H1 (cell line): ENCODE results near the gene ZKSCAN1. TPM values are rescaled to one million over a fixed set of nuclear protein-coding genes. Genes with fewer than 3 reads are reported as not detected.

Experiments used
- CTCF ChIA-PET: fragments of 300-600 bp; sonication (Branson Sonifier 250); formaldehyde crosslinking; loops from one replicate; lab custom pipeline; 2021; ENCODE audit not compliant: partially characterized antibody; lab: Charles Lee
- POLR2A ChIA-PET: fragments of 300-600 bp; sonication (Branson Sonifier 250); formaldehyde crosslinking; loops from one replicate; lab custom pipeline; 2021; ENCODE audit warnings: inconsistent platforms; ENCODE audit not compliant: partially characterized antibody; lab: Charles Lee
- DNase-seq, 2 experiments: peaks; one replicate each; pipeline versions ENCODE4 v3.0.0 to v3.0.0-alpha.2; 2010 to 2022; ENCODE audit warnings: low spot score in 2 of 2, low read depth in 1 of 2, mixed read lengths in 1 of 2
- FAIRE-seq: peaks from 2 replicates; lab custom pipeline; 2011; peaks lifted over from hg19 to GRCh38; lab: Jason Lieb, UNC
- H2AFZ ChIP-seq: 2 replicates; pipeline ENCODE4 v1.8.1; 2012; ENCODE audit warnings: low read length, inconsistent platforms
- H2AK5ac ChIP-seq: 2 replicates; pipeline ENCODE4 v1.6.1; 2013; ENCODE audit warnings: low read depth, low read length
- H2BK120ac ChIP-seq: replicated peaks from 2 replicates; pipeline ENCODE3; 2013; ENCODE audit warnings: low read depth, low read length, inconsistent platforms
- H2BK12ac ChIP-seq: 2 replicates; pipeline ENCODE4 v1.6.1; 2013; ENCODE audit warnings: low read depth, low read length
- H2BK15ac ChIP-seq: 2 replicates; pipeline ENCODE4 v1.6.1; 2013; ENCODE audit warnings: low read length
- H2BK20ac ChIP-seq: 2 replicates; pipeline ENCODE4 v1.6.1; 2013; ENCODE audit warnings: low read length
- H2BK5ac ChIP-seq: 2 replicates; pipeline ENCODE4 v1.6.1; 2013; ENCODE audit warnings: low read depth, low read length
- H3K14ac ChIP-seq: 2 replicates; pipeline ENCODE4 v1.6.1; 2013; ENCODE audit warnings: inconsistent platforms; ENCODE audit not compliant: insufficient read length
- H3K18ac ChIP-seq: 2 replicates; pipeline ENCODE4 v1.6.1; 2013; ENCODE audit warnings: low read length; ENCODE audit errors: extremely low read depth
- H3K23ac ChIP-seq: 2 replicates; pipeline ENCODE4 v1.6.1; 2013; ENCODE audit warnings: inconsistent platforms; ENCODE audit not compliant: insufficient read length
- H3K23me2 ChIP-seq: 2 replicates; pipeline ENCODE4 v1.6.1; 2013; ENCODE audit warnings: low read depth, low read length
- H3K27ac ChIP-seq: 2 replicates; pipeline ENCODE4 v1.6.1; 2011; ENCODE audit warnings: low read depth, low read length, inconsistent platforms
- H3K27me3 ChIP-seq, 4 experiments: replicated peaks in 1 of 4; 1 replicate in 1 of 4; 2 replicates in 3 of 4; pipeline versions ENCODE4 v1.6.1 to v1.8.1; 2011 to 2013; ENCODE audit warnings: low read length in 3 of 4, mild to moderate bottlenecking in 3 of 4, inconsistent platforms in 2 of 4, mixed read lengths in 2 of 4, moderate library complexity in 1 of 4; ENCODE audit not compliant: control insufficient read depth in 3 of 4, insufficient read depth in 3 of 4; ENCODE audit errors: extremely low read depth in 1 of 4
- H3K36me3 ChIP-seq, 4 experiments: 2 replicates each; pipeline versions ENCODE4 v1.6.1 to v1.8.1; 2011 to 2013; ENCODE audit warnings: mild to moderate bottlenecking in 4 of 4, low read length in 3 of 4, moderate library complexity in 2 of 4, control low read depth in 1 of 4, inconsistent platforms in 1 of 4; ENCODE audit not compliant: insufficient read depth in 4 of 4, control insufficient read depth in 2 of 4
- H3K4ac ChIP-seq: replicated peaks from 2 replicates; pipeline ENCODE3; 2013; ENCODE audit warnings: low read length, low read depth, mixed read lengths, inconsistent platforms; ENCODE audit not compliant: insufficient read length
- H3K4me1 ChIP-seq, 4 experiments: replicated peaks in 1 of 4; 1 replicate in 1 of 4; 2 replicates in 3 of 4; pipeline versions ENCODE4 v1.6.1 to v1.8.1; 2011 to 2013; ENCODE audit warnings: low read length in 3 of 4, inconsistent platforms in 2 of 4, mixed read lengths in 1 of 4; ENCODE audit not compliant: insufficient read depth in 4 of 4, control insufficient read depth in 3 of 4
- H3K4me2 ChIP-seq, 2 experiments: 2 replicates each; pipeline versions ENCODE4 v1.6.1 to v1.8.1; 2011 to 2013; ENCODE audit warnings: low read depth in 2 of 2, low read length in 2 of 2, control low read depth in 1 of 2, inconsistent platforms in 1 of 2, mild to moderate bottlenecking in 1 of 2; ENCODE audit not compliant: insufficient read depth in 1 of 2
- H3K4me3 ChIP-seq, 4 experiments: fragments of 200-600, 300-600 bp in 1 of 4; sonication (generic), shearing (Covaris generic), sonication (Bioruptor Twin) in 1 of 4; 2 replicates each; pipeline versions ENCODE4 v1.5.1 to v1.8.1; 2011 to 2016; ENCODE audit warnings: low read length in 4 of 4, low read depth in 3 of 4, control low read depth in 2 of 4, inconsistent platforms in 2 of 4, mild to moderate bottlenecking in 2 of 4, mixed read lengths in 1 of 4, moderate library complexity in 1 of 4; ENCODE audit not compliant: insufficient read depth in 2 of 4; ENCODE audit errors: extremely low read depth in 1 of 4
- H3K56ac ChIP-seq: replicated peaks from 2 replicates; pipeline ENCODE3; 2013; ENCODE audit warnings: low read depth, mild to moderate bottlenecking, mixed read lengths, low read length, inconsistent platforms; ENCODE audit not compliant: insufficient read length
- H3K79me1 ChIP-seq: 2 replicates; pipeline ENCODE4 v1.6.1; 2013; ENCODE audit warnings: low read depth, low read length, control low read depth
- H3K79me2 ChIP-seq, 2 experiments: 2 replicates each; pipeline versions ENCODE4 v1.6.1 to v1.8.1; 2012 to 2013; ENCODE audit warnings: low read length in 2 of 2, mild to moderate bottlenecking in 2 of 2, inconsistent platforms in 1 of 2; ENCODE audit not compliant: insufficient read depth in 2 of 2, control insufficient read depth in 1 of 2
- H3K9ac ChIP-seq, 4 experiments: replicated peaks in 1 of 4; 1 replicate in 1 of 4; 2 replicates in 3 of 4; pipeline versions ENCODE4 v1.6.1 to v1.8.1; 2011 to 2013; ENCODE audit warnings: low read depth in 3 of 4, low read length in 3 of 4, control low read depth in 2 of 4, mild to moderate bottlenecking in 2 of 4, moderate library complexity in 2 of 4, inconsistent platforms in 1 of 4; ENCODE audit errors: extremely low read depth in 1 of 4
- H3K9me3 ChIP-seq, 2 experiments: 2 replicates each; pipeline versions ENCODE4 v1.6.1 to v1.8.1; 2012 to 2013; ENCODE audit warnings: mild to moderate bottlenecking in 2 of 2, moderate library complexity in 2 of 2, control low read depth in 1 of 2, inconsistent platforms in 1 of 2, low read depth in 1 of 2, low read length in 1 of 2, mixed read lengths in 1 of 2; ENCODE audit not compliant: insufficient read depth in 2 of 2
- H4K20me1 ChIP-seq, 2 experiments: replicated peaks in 1 of 2; 2 replicates each; pipeline versions ENCODE3 to v1.8.1; 2011 to 2013; ENCODE audit warnings: inconsistent platforms in 2 of 2, low read length in 2 of 2, mild to moderate bottlenecking in 1 of 2; ENCODE audit not compliant: insufficient read depth in 2 of 2, control insufficient read depth in 1 of 2
- H4K5ac ChIP-seq: 2 replicates; pipeline ENCODE4 v1.6.1; 2013; ENCODE audit warnings: low read length, low read depth, mixed read lengths, inconsistent platforms; ENCODE audit not compliant: insufficient read length
- H4K8ac ChIP-seq: 2 replicates; pipeline ENCODE4 v1.8.0; 2013; ENCODE audit warnings: mild to moderate bottlenecking, moderate library complexity, low read length, inconsistent platforms; ENCODE audit not compliant: insufficient read depth; ENCODE audit errors: extremely low read depth
- H4K91ac ChIP-seq: replicated peaks from 2 replicates; pipeline ENCODE3; 2013; ENCODE audit warnings: low read length, mixed read lengths, inconsistent platforms; ENCODE audit not compliant: insufficient read length
- ASH2L ChIP-seq: fragments of 200-600, 300-600 bp; sonication (generic); IDR thresholded peaks from one replicate; pipeline ENCODE4 v1.7.1; 2017; ENCODE audit warnings: low read length
- CEBPB ChIP-seq: IDR thresholded peaks from 2 replicates; pipeline ENCODE4 v1.6.1; 2012; ENCODE audit warnings: low read depth, low read length
- CHD2 ChIP-seq: IDR thresholded peaks from 2 replicates; pipeline ENCODE4 v1.6.1; 2012; ENCODE audit warnings: low read length, improper control_type of control experiment
- EGR1 ChIP-seq: IDR thresholded peaks from 2 replicates; pipeline ENCODE4 v1.6.1; 2011; ENCODE audit warnings: low read depth, low read length, borderline replicate concordance
- EP300 ChIP-seq, 2 experiments: IDR thresholded peaks; 1 replicate in 1 of 2; 2 replicates in 1 of 2; pipeline ENCODE4 v1.6.1; 2011 to 2012; ENCODE audit warnings: low read depth in 2 of 2, low read length in 2 of 2, mild to moderate bottlenecking in 2 of 2, borderline replicate concordance in 1 of 2, inconsistent platforms in 1 of 2, moderate library complexity in 1 of 2
- JUN ChIP-seq: IDR thresholded peaks from 2 replicates; pipeline ENCODE4 v1.6.1; 2011; ENCODE audit warnings: low read depth, mild to moderate bottlenecking, improper control_type of control experiment, low read length
- KDM4A ChIP-seq: IDR thresholded peaks from one replicate; pipeline ENCODE4 v1.7.1; 2012; ENCODE audit warnings: low read depth, mild to moderate bottlenecking, moderate library complexity, low read length, inconsistent platforms; ENCODE audit not compliant: severe bottlenecking
- POLR2AphosphoS5 ChIP-seq: IDR thresholded peaks from 2 replicates; pipeline ENCODE4 v1.6.1; 2011; ENCODE audit warnings: low read depth, low read length
- RBBP5 ChIP-seq: IDR thresholded peaks from 2 replicates; pipeline ENCODE4 v1.7.1; 2012; ENCODE audit warnings: low read depth, mild to moderate bottlenecking, inconsistent platforms, low read length, moderate library complexity, borderline replicate concordance
- RNF2 ChIP-seq: fragments of 200-900, 300-1000 bp; sonication (generic); IDR thresholded peaks from 2 replicates; pipeline ENCODE4 v1.7.1; 2016; ENCODE audit warnings: borderline replicate concordance, low read depth, mild to moderate bottlenecking, antibody characterized with exemption, low read length; ENCODE audit not compliant: poor library complexity, severe bottlenecking; ENCODE audit errors: missing control alignments
- RXRA ChIP-seq: IDR thresholded peaks from 2 replicates; pipeline ENCODE4 v1.6.1; 2011; ENCODE audit warnings: low read depth, mild to moderate bottlenecking, low read length, moderate library complexity; ENCODE audit not compliant: insufficient read depth
- SIN3A ChIP-seq, 2 experiments: IDR thresholded peaks in 1 of 2; conservative IDR thresholded peaks in 1 of 2; 2 replicates each; pipeline ENCODE4 v1.6.1; 2011 to 2012; ENCODE audit warnings: low read length in 2 of 2, improper control_type of control experiment in 1 of 2, low read depth in 1 of 2, mild to moderate bottlenecking in 1 of 2
- TEAD4 ChIP-seq: IDR thresholded peaks from 2 replicates; pipeline ENCODE4 v1.6.1; 2012; ENCODE audit warnings: low read depth, low read length, inconsistent platforms, mixed read lengths
- WGBS, 2 experiments: shearing (Covaris generic) in 1 of 2; methylation state at CpG; one replicate each; pipeline versions ENCODE4 v1.1.6 to v1.1.7; 2013 to 2015; ENCODE audit warnings: low lambda C conversion rate in 2 of 2, mixed read lengths in 2 of 2, inconsistent platforms in 1 of 2, low coverage in 1 of 2, missing lambda C conversion rate in 1 of 2; ENCODE audit not compliant: insufficient replicate concordance in 2 of 2, insufficient coverage in 1 of 2, insufficient read length in 1 of 2; ENCODE audit errors: extremely low coverage in 1 of 2, missing lambda C conversion rate in 1 of 2; 5-methylcytosine and 5-hydroxymethylcytosine counted together
- polyA plus RNA-seq, 7 experiments: library from polyadenylated mRNA; depleted of rRNA in 3 of 7; stranded (reverse) in 5 of 7; unstranded in 2 of 7; fragments of >200 nt in 5 of 7; fragments of 200-250 nt in 2 of 7; gene quantifications; 1 replicate in 5 of 7; 2 replicates in 1 of 7; 4 replicates in 1 of 7; pipeline versions ENCODE4 v1.2.1 to v1.2.3, GENCODE V29; 2011 to 2013; ENCODE audit warnings: missing spikeins in 2 of 7, mixed read lengths in 2 of 7
- total RNA-seq: library from RNA; stranded (reverse); fragmentation: NEBNext Ultra II Directional; extraction: Animal tissue kit (Norgen Biotek cat#: 25700); gene quantifications from 2 replicates; pipeline ENCODE4 v1.2.1, GENCODE V29; 2021

Gene ZKSCAN1
- total and polyA plus RNA-seq, 2 of the 8 experiments (the other 6 are each of a cell fraction or from before 2014, with no cell fraction given), result 8.2 to 40.6 TPM

- 92% methylated on average over 3 of the region's 3 CpGs; no CpG with 5 or more reads in 1 of the 2 experiments for WGBS, 2 experiments
- Histone ChIP-seq H3K4me1 (peaks cover 0 to 9% (median 2%) of the 10 kb centered on the region in 4 experiments; a peak in 2 of 7 replicates), H3K27me3 (no peaks in the 10 kb centered on the region), H3K36me3 (peaks cover 0 to 3% (median 1%) of the 10 kb centered on the region in 4 experiments; a peak in 4 of 8 replicates), H3K23me2 (peaks cover 10% of the 10 kb centered on the region; the same call in 1 of the 2 replicates), H3K27ac (no peak overlapping the region), H2BK5ac (no peak overlapping the region), H4K5ac (no peak overlapping the region), H2AFZ (no peak overlapping the region), H2BK12ac (no peak overlapping the region), H3K79me1 (no peaks in the 10 kb centered on the region; the same call in 1 of the 2 replicates), H3K4me2 (no peak overlapping the region), H2BK120ac (no peak overlapping the region), H4K20me1 (no peaks in the 10 kb centered on the region), H3K4me3 (no peak overlapping the region), H3K56ac (no peak overlapping the region), H4K8ac (no peak overlapping the region), H3K23ac (no peak overlapping the region), H4K91ac (no peak overlapping the region), H2AK5ac (no peak overlapping the region), H2BK15ac (no peak overlapping the region), H3K18ac (no peak overlapping the region), H3K14ac (no peak overlapping the region), H2BK20ac (no peak overlapping the region), H3K9ac (no peak overlapping the region), H3K4ac (no peak overlapping the region), H3K9me3 (no peaks in the 10 kb centered on the region), H3K79me2 (peaks cover 9 to 17% of the 10 kb centered on the region in 2 experiments)
- DNase-seq (no peak), FAIRE-seq (no peak)
- ChIA-PET CTCF (interaction anchor here (1.0 to 2.1 kb wide), 2 partner anchors 16 to 35 kb away, joined by 3 to 5 read pairs; partner anchors contain the start of genes AP4M1 and MCM7), POLR2A (interaction anchor here (0.6 to 19.5 kb wide), 4 partner anchors 8 to 26 kb away, joined by 3 to 722 read pairs (median 83); partner anchors contain the start of genes AP4M1 and MCM7)
- TF ChIP-seq KDM4A (no peak), TEAD4 (no peak), ASH2L (no peak), CHD2 (no peak), POLR2AphosphoS5 (no peak), EGR1 (no peak), JUN (no peak), RBBP5 (no peak), CEBPB (no peak), RXRA (no peak), SIN3A (conservative IDR thresholded peaks at IDR 0.05 in 1 of 2, IDR thresholded peaks at IDR 0.05 in 1 of 2; ENCODE audit: low read depth in 1 of 2, low read length in 2 of 2) (no peak), RNF2 (no peak), EP300 (IDR thresholded peaks at IDR 0.05; ENCODE audit: borderline replicate concordance in 1 of 2, low read depth in 2 of 2, low read length in 2 of 2) (no peak)
Measured at GRCh38 chr7:100085515-100085914, 70.1 kb downstream of the ZKSCAN1 start.
